Activated naive CD4-positive, alpha-beta T cell treated with anti-CD3 and anti-CD28 coated beads, Interleukin-2, amount 50 U/mL, for 24 hours (primary cell): Measurements from ENCODE around the gene RNF225.
A peak's percentile ranks its signal among the peaks of the same experiment; 100 is the strongest.
"Not testable (repeated sequence)": the region's sequence is repeated elsewhere in the genome, so short reads cannot be mapped to it uniquely, and the experiment has no call there.

Experiments used
- H3K27ac Mint-ChIP-seq: one replicate; pipeline ENCODE4 v1.8.0; 2021; ENCODE audit warnings: mild to moderate bottlenecking, mixed read lengths
- H3K27me3 Mint-ChIP-seq: one replicate; pipeline ENCODE4 v1.8.0; 2021; ENCODE audit warnings: mixed read lengths
- H3K36me3 Mint-ChIP-seq: one replicate; pipeline ENCODE4 v1.8.0; 2021; ENCODE audit warnings: mixed read lengths
- H3K4me1 Mint-ChIP-seq: one replicate; pipeline ENCODE4 v1.8.0; 2021; ENCODE audit warnings: mixed read lengths
- H3K4me3 Mint-ChIP-seq: one replicate; pipeline ENCODE4 v1.8.0; 2021; ENCODE audit warnings: mild to moderate bottlenecking, mixed read lengths
- H3K9me3 Mint-ChIP-seq: one replicate; pipeline ENCODE4 v1.8.0; 2021; ENCODE audit warnings: mixed read lengths

The RNF225 gene

DNA sequence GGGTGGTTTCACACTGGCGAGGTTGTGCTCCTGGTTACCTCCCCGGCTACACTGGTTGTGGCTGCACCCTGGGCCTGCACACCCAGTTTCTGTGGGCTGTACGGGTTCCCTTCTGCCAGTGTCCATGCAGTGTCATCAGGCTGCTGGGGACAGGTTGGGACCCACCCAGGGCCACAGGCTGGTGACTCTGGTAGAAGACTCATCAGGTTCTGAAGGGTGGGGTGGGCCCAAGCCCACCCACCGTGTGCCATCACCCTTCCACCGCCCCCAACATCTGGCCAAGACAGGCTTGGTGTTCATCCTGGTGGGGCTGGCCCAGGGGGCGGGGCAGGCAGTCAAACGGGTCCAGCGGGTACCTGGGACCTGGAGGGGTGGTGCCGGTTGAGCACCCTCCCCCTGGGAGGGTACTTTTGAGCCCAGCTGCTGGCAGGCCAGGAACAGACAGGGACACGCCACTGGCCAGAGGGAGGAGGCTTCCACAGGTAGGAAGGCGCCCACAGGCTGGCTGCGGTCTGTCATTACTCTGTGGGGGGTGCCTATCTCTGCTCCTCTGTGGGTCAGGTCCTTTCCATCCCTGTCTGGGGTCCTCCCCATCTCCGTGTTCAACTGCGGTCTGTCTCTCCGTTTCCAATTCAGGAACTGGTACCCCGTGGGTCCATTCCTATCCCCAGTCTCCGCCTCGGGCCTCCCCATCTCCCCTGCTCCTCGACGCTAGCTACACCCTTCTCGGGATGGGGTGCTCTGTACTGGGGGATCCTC is at the start of gene RNF225:
Gene RNF225 (plus strand): TSS at position 437 of the 759 bp plus-strand sequence. CDS start 434 bp downstream, outside the sequence.
- H3K4me1 Mint-ChIP-seq = peaks cover 20% of the 10 kb centered on the region
- H3K9me3 Mint-ChIP-seq = no peaks in the 10 kb centered on the region
- H3K27me3 Mint-ChIP-seq = peaks cover 1% of the 10 kb centered on the region
- H3K27ac Mint-ChIP-seq = peak within 1 kb of the TSS; percentile 46
- no peak within 1 kb of the TSS for H3K4me3 Mint-ChIP-seq
- peaks cover 22% of the 10 kb centered on the region for H3K36me3 Mint-ChIP-seq

GRCh38 chr19:58346961-58347929 is 48.2 kb upstream of the RNF225 start:
- H3K27me3 Mint-ChIP-seq = peaks cover 4% of the 10 kb centered on the region
- peaks cover 17% of the 10 kb centered on the region for H3K4me1 Mint-ChIP-seq
- peak overlapping the region; percentile 91 for H3K4me3 Mint-ChIP-seq
- no peaks in the 10 kb centered on the region for H3K9me3 Mint-ChIP-seq
- H3K27ac Mint-ChIP-seq = no peak overlapping the region
- H3K36me3 Mint-ChIP-seq = peaks cover 4% of the 10 kb centered on the region

DNA sequence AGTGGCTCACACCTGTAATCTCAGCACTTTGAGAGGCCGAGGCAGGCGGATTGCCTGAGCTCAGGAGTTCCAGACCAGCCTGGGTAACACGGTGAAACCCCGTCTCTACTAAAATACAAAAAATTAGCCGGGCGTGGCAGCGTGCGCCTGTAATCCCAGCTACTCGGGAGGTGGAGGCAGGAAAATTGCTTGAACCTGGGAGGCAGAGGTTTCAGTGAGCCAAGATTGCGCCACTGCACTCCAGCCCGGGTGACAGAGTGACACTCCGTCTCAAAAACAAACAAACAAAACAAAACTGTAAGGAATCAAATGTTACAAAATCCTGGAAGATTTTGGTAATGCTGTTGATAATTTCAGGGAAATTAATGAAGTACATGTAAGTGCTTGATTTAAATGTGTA is 47.4 kb upstream of the RNF225 start:
- H3K36me3 Mint-ChIP-seq, H3K27me3 Mint-ChIP-seq, H3K9me3 Mint-ChIP-seq, H3K27ac Mint-ChIP-seq: not testable (repeated sequence)
- Mint-ChIP-seq H3K4me3 (peak overlapping the region; percentile 91), H3K4me1 (peaks cover 17% of the 10 kb centered on the region)

DNA sequence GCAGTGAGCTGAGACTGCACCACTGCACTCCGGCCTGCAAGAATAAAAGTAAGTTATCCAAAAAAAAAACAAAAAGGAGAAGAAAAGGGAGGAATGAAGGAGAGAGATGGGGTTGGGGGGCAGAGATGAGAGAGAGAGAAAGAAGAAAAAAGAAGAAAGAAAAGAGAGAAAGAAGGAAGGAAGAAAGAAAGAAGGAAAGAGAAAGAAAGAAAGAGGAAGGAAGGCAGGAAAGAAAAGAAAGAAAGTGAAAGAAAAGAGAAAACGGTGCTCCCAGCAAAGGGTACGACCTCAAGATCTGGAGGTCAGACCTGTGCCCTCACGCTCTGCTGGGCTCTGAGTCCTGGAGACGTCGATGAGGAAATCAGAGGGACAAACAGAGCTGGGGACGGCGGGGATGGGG is 45.9 kb upstream of the RNF225 start:
- H3K27ac Mint-ChIP-seq = no peak overlapping the region
- H3K4me3 Mint-ChIP-seq = no peak overlapping the region
- H3K9me3 Mint-ChIP-seq = no peaks in the 10 kb centered on the region
- H3K27me3 Mint-ChIP-seq = peaks cover 3% of the 10 kb centered on the region
- peaks cover 4% of the 10 kb centered on the region for H3K36me3 Mint-ChIP-seq
- peaks cover 17% of the 10 kb centered on the region for H3K4me1 Mint-ChIP-seq

GRCh38 chr19:58350001-58350861 is 45.2 kb upstream of the RNF225 start:
- Mint-ChIP-seq H3K4me1 (peaks cover 21% of the 10 kb centered on the region), H3K27ac (no peak overlapping the region), H3K9me3 (no peaks in the 10 kb centered on the region), H3K4me3 (no peak overlapping the region), H3K27me3 (peaks cover 2% of the 10 kb centered on the region), H3K36me3 (peaks cover 4% of the 10 kb centered on the region)

- peaks cover 4% of the 10 kb centered on the region for H3K36me3 Mint-ChIP-seq
- no peak overlapping the region for H3K4me3 Mint-ChIP-seq
- peaks cover 2% of the 10 kb centered on the region for H3K27me3 Mint-ChIP-seq
- H3K27ac Mint-ChIP-seq = no peak overlapping the region
- peaks cover 14% of the 10 kb centered on the region for H3K4me1 Mint-ChIP-seq
- H3K9me3 Mint-ChIP-seq = no peaks in the 10 kb centered on the region
These were observed 44.4 kb upstream of the RNF225 start for GRCh38 chr19:58350871-58351557.

DNA sequence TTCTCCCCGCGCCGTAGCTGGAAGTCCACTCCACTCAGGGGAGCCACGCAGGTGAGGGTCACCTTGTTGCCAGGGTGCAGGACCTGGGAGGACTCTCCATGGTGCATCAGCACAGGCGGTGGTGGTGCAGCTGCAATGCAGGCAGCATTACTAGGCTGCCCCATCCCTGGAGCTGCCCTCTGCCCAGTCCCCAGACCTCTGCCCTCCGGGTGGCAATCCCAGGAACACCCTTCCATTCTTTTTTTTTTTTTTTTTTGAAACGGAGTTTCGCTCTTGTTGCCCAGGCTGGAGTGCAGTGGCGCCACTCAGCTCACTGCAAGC is 43.9 kb upstream of the RNF225 start:
- Mint-ChIP-seq H3K27ac (no peak overlapping the region), H3K36me3 (peaks cover 4% of the 10 kb centered on the region), H3K9me3 (no peaks in the 10 kb centered on the region), H3K27me3 (peaks cover 2% of the 10 kb centered on the region), H3K4me3 (no peak overlapping the region), H3K4me1 (peaks cover 14% of the 10 kb centered on the region)

- Mint-ChIP-seq H3K27me3 (peaks cover 2% of the 10 kb centered on the region), H3K4me3 (no peak overlapping the region), H3K27ac (no peak overlapping the region), H3K9me3 (no peaks in the 10 kb centered on the region), H3K36me3 (peaks cover 4% of the 10 kb centered on the region), H3K4me1 (peaks cover 14% of the 10 kb centered on the region)
These were observed 43.3 kb upstream of the RNF225 start for GRCh38 chr19:58351990-58352755.

- H3K27me3 Mint-ChIP-seq = peaks cover 2% of the 10 kb centered on the region
- H3K9me3 Mint-ChIP-seq = no peaks in the 10 kb centered on the region
- no peak within 1 kb of the TSS for H3K27ac Mint-ChIP-seq
- peaks cover 4% of the 10 kb centered on the region for H3K36me3 Mint-ChIP-seq
- peaks cover 14% of the 10 kb centered on the region for H3K4me1 Mint-ChIP-seq
- H3K4me3 Mint-ChIP-seq = no peak within 1 kb of the TSS
These were observed 42.4 kb upstream of the RNF225 start, which contains the start of gene A1BG for GRCh38 chr19:58352760-58353671. A1BG (minus strand) TSS chr19:58353492; CDS start chr19:58353437, 55 bp downstream.

DNA sequence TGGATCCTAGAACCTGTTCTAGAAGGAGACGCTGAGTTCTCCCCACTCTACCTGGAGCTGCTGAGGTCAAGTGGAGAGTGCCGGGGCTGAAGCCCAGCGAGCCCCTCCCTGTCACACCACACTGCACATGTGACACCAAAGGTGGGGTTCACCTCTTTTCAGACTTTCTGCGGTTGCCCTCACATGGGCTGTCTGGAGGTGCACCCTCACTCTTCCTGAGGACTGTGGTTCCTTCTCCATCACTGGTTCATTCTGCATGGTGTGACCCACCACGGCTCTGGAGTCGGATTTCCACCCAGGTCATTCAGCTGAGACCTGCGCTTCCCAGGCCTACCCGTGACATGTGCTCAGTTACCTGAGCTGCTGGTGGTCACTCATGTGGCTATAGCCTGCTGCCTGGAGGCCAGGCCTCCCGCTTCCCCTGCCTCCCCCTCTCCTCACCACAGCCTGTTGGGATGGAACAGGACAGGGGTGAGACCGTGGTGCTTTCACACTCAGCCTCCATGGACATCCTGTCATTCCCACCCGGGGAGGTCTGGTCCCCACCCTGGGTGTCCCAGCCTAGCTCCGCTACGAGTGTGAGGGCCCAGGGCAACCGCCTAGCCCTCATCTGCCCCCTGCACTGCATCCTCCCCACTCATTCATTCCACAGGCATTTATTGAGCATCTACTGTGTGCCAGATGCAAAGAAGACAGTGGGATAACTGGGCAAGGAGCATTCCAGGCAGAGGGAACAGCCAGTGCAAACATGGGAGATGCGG is 41.6 kb upstream of the RNF225 start:
- Mint-ChIP-seq H3K27me3 (no peaks in the 10 kb centered on the region), H3K9me3 (no peaks in the 10 kb centered on the region), H3K4me3 (no peak overlapping the region), H3K27ac (no peak overlapping the region), H3K36me3 (peaks cover 4% of the 10 kb centered on the region), H3K4me1 (peaks cover 9% of the 10 kb centered on the region)

- H3K27me3 Mint-ChIP-seq = no peaks in the 10 kb centered on the region
- no peak overlapping the region for H3K4me3 Mint-ChIP-seq
- H3K36me3 Mint-ChIP-seq = peaks cover 2% of the 10 kb centered on the region
- no peaks in the 10 kb centered on the region for H3K9me3 Mint-ChIP-seq
- H3K27ac Mint-ChIP-seq = no peak overlapping the region
- peaks cover 6% of the 10 kb centered on the region for H3K4me1 Mint-ChIP-seq
These were observed 40.9 kb upstream of the RNF225 start for GRCh38 chr19:58354478-58355030.

- Mint-ChIP-seq H3K4me3 (no peak overlapping the region), H3K27ac (no peak overlapping the region), H3K4me1 (peaks cover 3% of the 10 kb centered on the region), H3K36me3 (no peaks in the 10 kb centered on the region), H3K9me3 (no peaks in the 10 kb centered on the region), H3K27me3 (no peaks in the 10 kb centered on the region)
These were observed 40.1 kb upstream of the RNF225 start for GRCh38 chr19:58355215-58355796.
